ENCODE measurements around the gene SMCHD1. TPM values are rescaled to one million over a fixed set of nuclear protein-coding genes. Genes with fewer than 3 reads are reported as not detected.

SMCHD1 gene
- total and polyA plus RNA-seq, 2 donors (not counting 1 experiment from before 2014, with no cell fraction given), result 54.2 to 380 TPM

GRCh38 chr18:2774669-2775068 lies 119.1 kb downstream of the SMCHD1 start:
- Histone ChIP-seq H3K79me2 (ENCODE audit: control insufficient read depth, insufficient read depth, low read length) (peaks cover 6% of the 10 kb centered on the region), H3K9me3 (ENCODE audit: control extremely low read depth in 1 of 3, control insufficient read depth in 2 of 3, insufficient read depth in 1 of 3, low read length in 2 of 3) (no peaks in the 10 kb centered on the region), H4K20me1 (ENCODE audit: control insufficient read depth, insufficient read depth, low read length, poor library complexity, severe bottlenecking) (peaks cover 16% of the 10 kb centered on the region), H3K4me1 (ENCODE audit: control insufficient read depth in 2 of 2, insufficient read depth in 2 of 2, low read length in 2 of 2) (no peaks in the 10 kb centered on the region), H3K36me3 (replicated peaks in 1 of 2; ENCODE audit: control extremely low read depth in 1 of 2, control insufficient read depth in 1 of 2, extremely low read depth in 1 of 2, insufficient read depth in 2 of 2, low read length in 1 of 2) (peaks cover 33 to 96% of the 10 kb centered on the region in 2 experiments), H3K27me3 (replicated peaks in 1 of 4; ENCODE audit: control extremely low read depth in 1 of 4, control insufficient read depth in 3 of 4, insufficient read depth in 4 of 4, low read length in 3 of 4) (no peaks in the 10 kb centered on the region), H3K4me2 (replicated peaks; ENCODE audit: low read depth, low read length, poor library complexity, severe bottlenecking) (no peak overlapping the region), H2AFZ (ENCODE audit: insufficient read depth, low read depth, low read length, poor library complexity, severe bottlenecking) (no peak overlapping the region), H3K4me3 (ENCODE audit: control extremely low read depth in 1 of 5, extremely low read depth in 1 of 5, insufficient read depth in 1 of 5, low read depth in 2 of 5, low read length in 4 of 5) (no peak overlapping the region), H3K27ac (ENCODE audit: low read length in 2 of 2) (no peak overlapping the region), H3K9ac (ENCODE audit: low read length) (no peak overlapping the region)
- intact Hi-C loops (cut with micrococcal nuclease), result loop anchor here (5.0 kb wide), 1 partner anchor 32 kb away; no protein-coding TSS in a partner anchor
- no peaks in the 10 kb centered on the region for H3K27me3 Mint-ChIP-seq
- ChIA-PET POLR2A (no interaction called here), CTCF (no interaction called here)
- no peak for TF ChIP-seq CTCF (IDR thresholded peaks at IDR 0.05)
- TF ChIP-seq EZH2 (IDR thresholded peaks at IDR 0.05; ENCODE audit: borderline replicate concordance, insufficient read depth, low read depth, low read length, poor library complexity, severe bottlenecking), result no peak
- H3K9me3 Mint-ChIP-seq (ENCODE audit: insufficient read depth), result no peaks in the 10 kb centered on the region
- WGBS (ENCODE audit: insufficient coverage), result no CpG with 5 or more reads among the region's 2 CpGs
- H3K4me3 Mint-ChIP-seq, result no peak overlapping the region
- no peaks in the 10 kb centered on the region for H3K4me1 Mint-ChIP-seq
- ATAC-seq (ENCODE audit: low read depth) (no peak), DNase-seq (no peak)
- no peak overlapping the region for H3K27ac Mint-ChIP-seq

- H3K4me3 ChIP-seq (ENCODE audit: control extremely low read depth in 1 of 5, extremely low read depth in 1 of 5, insufficient read depth in 1 of 5, low read depth in 2 of 5, low read length in 4 of 5), result no peak overlapping the region
- DNase-seq (no peak), ATAC-seq (ENCODE audit: low read depth) (no peak)
- ChIA-PET POLR2A (no interaction called here), CTCF (no interaction called here)
- no peaks in the 10 kb centered on the region for H3K9me3 ChIP-seq (ENCODE audit: control extremely low read depth in 1 of 3, control insufficient read depth in 2 of 3, insufficient read depth in 1 of 3, low read length in 2 of 3)
- no peak overlapping the region for H2AFZ ChIP-seq (ENCODE audit: insufficient read depth, low read depth, low read length, poor library complexity, severe bottlenecking)
- intact Hi-C loops (cut with micrococcal nuclease), result loop anchor here (5.0 kb wide), 1 partner anchor 34 kb away; no protein-coding TSS in a partner anchor
- peaks cover 32 to 92% of the 10 kb centered on the region in 2 experiments for H3K36me3 ChIP-seq (replicated peaks in 1 of 2; ENCODE audit: control extremely low read depth in 1 of 2, control insufficient read depth in 1 of 2, extremely low read depth in 1 of 2, insufficient read depth in 2 of 2, low read length in 1 of 2)
- no peak overlapping the region for H3K4me2 ChIP-seq (replicated peaks; ENCODE audit: low read depth, low read length, poor library complexity, severe bottlenecking)
- TF ChIP-seq EZH2 (IDR thresholded peaks at IDR 0.05; ENCODE audit: borderline replicate concordance, insufficient read depth, low read depth, low read length, poor library complexity, severe bottlenecking) (no peak), CTCF (IDR thresholded peaks at IDR 0.05) (no peak)
- peaks cover 12% of the 10 kb centered on the region for H4K20me1 ChIP-seq (ENCODE audit: control insufficient read depth, insufficient read depth, low read length, poor library complexity, severe bottlenecking)
- Mint-ChIP-seq H3K4me3 (no peak overlapping the region), H3K4me1 (no peaks in the 10 kb centered on the region), H3K27ac (no peak overlapping the region), H3K9me3 (ENCODE audit: insufficient read depth) (no peaks in the 10 kb centered on the region), H3K27me3 (no peaks in the 10 kb centered on the region)
- H3K4me1 ChIP-seq (ENCODE audit: control insufficient read depth in 2 of 2, insufficient read depth in 2 of 2, low read length in 2 of 2), result no peaks in the 10 kb centered on the region
- H3K27me3 ChIP-seq (replicated peaks in 1 of 4; ENCODE audit: control extremely low read depth in 1 of 4, control insufficient read depth in 3 of 4, insufficient read depth in 4 of 4, low read length in 3 of 4), result no peaks in the 10 kb centered on the region
- no CpG with 5 or more reads among the region's 3 CpGs for WGBS (ENCODE audit: insufficient coverage)
- H3K27ac ChIP-seq (ENCODE audit: low read length in 2 of 2), result peak overlapping the region in 1 of 2 donors; percentile 7
- H3K9ac ChIP-seq (ENCODE audit: low read length), result no peak overlapping the region
- H3K79me2 ChIP-seq (ENCODE audit: control insufficient read depth, insufficient read depth, low read length), result peaks cover 8% of the 10 kb centered on the region
These were observed 121.1 kb downstream of the SMCHD1 start for GRCh38 chr18:2776601-2777000.
